Measurements from ENCODE around the gene LMOD3. TPM values are rescaled to one million over a fixed set of nuclear protein-coding genes. Genes with fewer than 3 reads are reported as not detected.

LMOD3 gene
- polyA plus RNA-seq, 3 donors from 2014 or later: 0.08 to 0.13 TPM; not detected in 1

DNA sequence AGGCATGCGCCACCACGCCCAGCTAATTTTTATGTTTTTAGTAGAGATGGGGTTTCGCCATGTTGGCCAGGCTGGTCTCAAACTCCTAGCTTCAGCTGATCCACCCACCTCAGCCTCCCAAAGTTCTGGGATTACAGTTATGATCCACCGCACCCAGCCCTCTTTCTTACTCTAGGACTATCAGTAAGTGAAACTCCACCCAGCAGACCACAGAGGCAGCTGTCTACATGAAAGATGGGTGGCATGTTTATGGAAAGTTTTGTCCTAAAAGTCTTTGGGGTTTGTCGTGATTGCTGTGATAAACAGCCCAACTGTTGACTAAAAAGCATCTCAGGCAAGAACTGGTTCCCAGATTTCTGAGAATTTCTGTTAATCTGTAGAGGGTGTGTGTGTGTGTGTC lies 26.8 kb downstream of the LMOD3 start:
- no peaks in the 10 kb centered on the region for H3K9me3 Mint-ChIP-seq
- peaks cover 85 to 92% of the 10 kb centered on the region in 2 donors for H3K4me1 Mint-ChIP-seq
- H3K4me3 Mint-ChIP-seq: peak overlapping the region; percentile 61 to 75 (median 70)
- H3K27me3 Mint-ChIP-seq (ENCODE audit: low read depth in 3 of 3): peaks cover 0 to 2% (median 2%) of the 10 kb centered on the region in 3 donors
- H3K27ac Mint-ChIP-seq: peak overlapping the region; percentile 74 to 93 (median 90)
- H3K36me3 Mint-ChIP-seq: peaks cover 0 to 17% (median 4%) of the 10 kb centered on the region in 3 donors
- DNase-seq: no peak

DNA sequence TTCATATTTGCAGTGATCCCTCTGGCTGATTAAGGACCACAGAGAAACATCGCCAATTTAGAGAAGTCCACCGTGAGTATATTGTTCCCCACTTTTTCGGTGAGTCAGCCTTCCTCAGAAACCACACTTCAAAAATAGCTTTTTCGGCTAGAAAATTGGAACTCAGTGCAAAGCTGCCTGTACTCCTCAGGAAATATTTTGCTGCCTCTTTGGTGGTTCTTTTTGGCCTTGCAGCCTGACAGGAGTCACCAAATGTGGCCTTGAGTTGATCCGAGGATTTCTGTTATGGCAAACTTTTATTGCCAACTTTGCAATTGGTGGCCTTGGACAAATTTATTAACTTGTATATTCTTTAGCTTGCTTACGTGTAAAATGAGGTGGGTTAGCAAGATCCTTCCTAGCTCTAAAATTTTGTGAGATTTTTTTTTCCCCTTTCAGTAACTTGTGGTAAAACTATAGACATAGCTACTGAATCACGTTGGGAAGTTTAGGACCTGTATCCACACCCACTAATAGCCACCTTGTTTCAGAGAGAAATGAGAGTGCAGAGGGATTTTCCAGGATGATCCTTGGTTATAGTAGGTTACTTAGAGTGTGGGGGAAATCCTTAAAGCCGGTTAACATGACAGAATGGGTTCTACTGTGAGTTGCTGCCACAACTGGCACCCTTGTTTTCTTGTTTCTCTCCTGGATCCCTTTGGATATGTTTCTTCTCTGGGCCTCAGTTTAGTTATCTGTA lies 27.8 kb downstream of the LMOD3 start:
- H3K36me3 Mint-ChIP-seq: peaks cover 0 to 16% (median 0%) of the 10 kb centered on the region in 3 donors
- H3K27me3 Mint-ChIP-seq (ENCODE audit: low read depth in 3 of 3): peaks cover 0 to 2% (median 2%) of the 10 kb centered on the region in 3 donors
- peaks cover 87 to 92% of the 10 kb centered on the region in 2 donors for H3K4me1 Mint-ChIP-seq
- no peak for DNase-seq
- peak overlapping the region; percentile 89 to 97 (median 95) for H3K27ac Mint-ChIP-seq
- H3K4me3 Mint-ChIP-seq: peak overlapping the region; percentile 40 to 83 (median 78)
- no peaks in the 10 kb centered on the region for H3K9me3 Mint-ChIP-seq

DNA sequence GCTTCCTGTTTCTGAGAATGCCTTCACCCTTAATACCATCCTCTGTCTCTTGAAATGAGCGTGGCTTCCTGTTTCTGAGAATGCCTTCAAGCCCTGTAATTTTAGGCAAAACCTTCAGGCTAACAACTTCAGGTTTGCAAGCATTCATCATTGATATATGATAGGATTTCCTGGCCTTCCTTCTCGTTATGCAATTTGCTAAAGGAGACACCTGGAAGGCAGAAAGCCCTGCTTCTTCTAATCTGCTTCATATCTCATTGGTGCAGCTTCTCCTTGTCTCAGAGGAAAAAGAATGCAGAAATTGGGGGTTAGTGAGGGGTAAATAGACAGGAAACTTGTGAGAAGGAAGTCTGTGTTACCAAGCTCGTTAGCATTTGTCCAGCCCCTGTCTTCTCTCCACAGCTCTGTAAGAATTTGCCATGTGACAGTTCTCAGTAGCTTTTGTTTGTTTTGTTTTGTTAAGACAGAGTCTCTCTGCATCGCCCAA lies 30.3 kb downstream of the LMOD3 start:
- peak; percentile 42 to 53 (median 47) for DNase-seq
- Mint-ChIP-seq H3K4me1 (peaks cover 95 to 98% of the 10 kb centered on the region in 2 donors), H3K27ac (peak overlapping the region; percentile 89 to 97 (median 95)), H3K27me3 (ENCODE audit: low read depth in 3 of 3) (peaks cover 0 to 2% (median 2%) of the 10 kb centered on the region in 3 donors), H3K4me3 (peak overlapping the region; percentile 73 to 85 (median 83)), H3K36me3 (peaks cover 0 to 10% (median 0%) of the 10 kb centered on the region in 3 donors), H3K9me3 (no peaks in the 10 kb centered on the region)

DNA sequence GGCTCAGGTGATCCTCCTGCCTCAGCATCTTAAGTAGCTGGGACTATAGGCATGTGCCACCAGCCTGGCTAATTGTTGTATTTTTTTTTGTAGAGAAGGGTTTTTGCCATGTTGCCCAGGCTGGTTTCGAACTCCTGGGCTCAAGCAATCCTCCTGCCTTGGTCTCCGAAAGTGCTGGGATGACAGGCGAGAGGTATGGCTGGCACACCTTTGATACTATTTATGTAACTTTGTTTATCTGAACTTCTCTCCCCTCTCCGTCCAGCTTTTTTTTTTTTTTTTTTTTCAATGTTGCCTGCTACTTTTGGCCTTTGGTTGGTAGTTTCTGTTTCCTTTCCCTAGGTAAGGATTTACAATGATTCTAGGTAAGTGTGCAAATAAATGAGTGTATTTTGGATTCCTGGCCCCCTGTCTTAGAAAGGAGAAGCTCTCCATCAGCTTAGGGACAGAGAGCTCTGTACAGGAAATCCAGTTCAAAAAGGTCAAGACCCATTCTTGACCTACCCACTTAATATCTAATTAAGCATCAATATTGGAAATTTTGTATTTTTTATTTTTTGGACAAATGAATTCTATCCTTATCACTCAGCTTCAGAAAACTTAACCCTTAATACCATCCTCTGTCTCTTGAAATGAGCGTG lies 30.9 kb downstream of the LMOD3 start:
- Mint-ChIP-seq H3K27ac (peak overlapping the region; percentile 89 to 97 (median 95)), H3K4me3 (peak overlapping the region; percentile 73 to 85 (median 83)), H3K9me3 (no peaks in the 10 kb centered on the region), H3K36me3 (peaks cover 0 to 10% (median 0%) of the 10 kb centered on the region in 3 donors), H3K27me3 (ENCODE audit: low read depth in 3 of 3) (peaks cover 0 to 2% (median 2%) of the 10 kb centered on the region in 3 donors), H3K4me1 (peaks cover 91 to 95% of the 10 kb centered on the region in 2 donors)
- no peak for DNase-seq

DNA sequence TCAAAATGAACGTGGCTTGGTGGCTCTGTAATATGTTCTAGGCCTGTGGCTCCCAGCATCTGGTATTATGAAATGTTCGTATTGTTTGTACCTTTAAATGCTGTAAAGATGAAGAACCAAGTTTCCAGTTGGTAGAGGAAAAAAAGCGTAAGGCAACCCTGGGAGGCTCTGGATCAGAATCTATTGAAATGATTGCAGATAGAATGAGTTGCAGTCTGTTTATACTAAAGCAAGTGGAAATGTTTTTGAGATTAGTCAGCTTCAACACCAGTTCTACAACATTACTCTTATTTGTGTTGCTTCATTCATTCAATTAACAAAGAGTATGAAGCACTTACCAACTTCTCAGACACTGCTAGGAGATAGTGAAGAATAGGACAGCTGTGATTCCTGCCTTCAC lies 32.4 kb downstream of the LMOD3 start:
- DNase-seq: no peak
- H3K36me3 Mint-ChIP-seq: peaks cover 0 to 10% (median 4%) of the 10 kb centered on the region in 3 donors
- no peaks in the 10 kb centered on the region for H3K9me3 Mint-ChIP-seq
- peak overlapping the region in 3 of 5 donors; percentile 8 to 60 (median 27) for H3K4me3 Mint-ChIP-seq
- H3K27me3 Mint-ChIP-seq (ENCODE audit: low read depth in 3 of 3): peaks cover 0 to 6% (median 2%) of the 10 kb centered on the region in 3 donors
- H3K4me1 Mint-ChIP-seq: peaks cover 85 to 89% of the 10 kb centered on the region in 2 donors
- peak overlapping the region; percentile 80 to 89 (median 86) for H3K27ac Mint-ChIP-seq

DNA sequence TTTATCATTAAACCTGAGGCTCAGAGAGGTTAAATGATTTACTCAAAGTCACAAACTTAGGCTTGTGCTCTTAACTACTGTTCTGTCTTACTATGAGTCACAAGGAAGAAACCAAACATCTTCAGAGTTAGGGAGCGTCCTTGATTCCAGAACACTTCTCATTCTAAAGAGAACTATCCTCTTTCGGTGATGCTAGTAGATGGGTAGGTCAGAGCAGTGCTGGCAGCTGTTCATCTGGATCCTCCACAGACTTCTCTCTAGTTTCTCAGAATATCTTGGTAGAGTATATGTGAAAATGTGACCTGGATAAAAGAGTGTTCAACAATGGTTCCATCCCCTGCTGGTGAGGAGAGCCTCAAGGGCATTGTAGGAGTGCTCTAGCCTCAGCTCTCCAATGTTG lies 34.3 kb downstream of the LMOD3 start:
- H3K4me1 Mint-ChIP-seq: peaks cover 83 to 89% of the 10 kb centered on the region in 2 donors
- H3K4me3 Mint-ChIP-seq: peak overlapping the region; percentile 36 to 79 (median 58)
- H3K27me3 Mint-ChIP-seq (ENCODE audit: low read depth in 3 of 3): peaks cover 0 to 6% (median 4%) of the 10 kb centered on the region in 3 donors
- peaks cover 0 to 10% (median 4%) of the 10 kb centered on the region in 3 donors for H3K36me3 Mint-ChIP-seq
- H3K9me3 Mint-ChIP-seq: no peaks in the 10 kb centered on the region
- no peak for DNase-seq
- peak overlapping the region; percentile 12 to 89 (median 78) for H3K27ac Mint-ChIP-seq

DNA sequence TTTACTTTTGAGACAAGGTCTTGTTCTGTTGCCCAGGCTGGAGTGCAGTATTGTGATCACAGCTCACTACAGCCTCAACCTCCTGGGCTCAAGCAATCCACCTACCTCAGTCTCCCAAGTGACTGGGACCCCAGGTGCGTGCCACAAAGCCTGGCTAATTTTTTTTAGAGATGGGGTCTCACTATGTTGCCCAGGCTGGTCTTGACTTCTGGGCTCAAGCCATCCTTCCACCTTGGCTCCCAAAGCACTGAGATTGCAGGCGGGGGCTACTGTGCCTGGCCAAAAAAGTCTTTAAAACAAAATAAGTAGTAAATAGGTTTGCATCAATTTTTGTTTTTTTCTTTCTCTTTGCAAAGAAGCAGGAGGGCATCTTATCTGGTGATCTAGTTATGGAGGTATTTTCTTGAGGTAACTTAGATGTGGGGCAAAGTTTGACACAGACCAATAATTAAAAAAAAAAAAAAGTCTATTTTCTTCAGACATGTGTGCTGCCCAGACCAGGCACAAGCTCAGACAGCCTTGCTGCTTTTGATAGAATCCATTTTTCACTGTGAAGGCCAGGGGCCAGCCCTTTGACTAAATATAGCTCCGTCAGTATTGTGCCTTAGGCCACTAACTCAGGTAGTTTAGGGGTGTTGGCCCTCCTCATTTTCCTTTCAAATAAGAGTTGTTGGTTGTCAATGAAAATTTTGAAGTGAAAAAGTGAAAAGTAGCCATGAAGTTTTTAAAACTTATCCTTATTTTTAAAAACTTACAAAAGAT lies 35.2 kb downstream of the LMOD3 start:
- H3K4me3 Mint-ChIP-seq: peak overlapping the region; percentile 52 to 79 (median 66)
- H3K27ac Mint-ChIP-seq: peak overlapping the region in 5 of 6 donors; percentile 43 to 89 (median 76)
- H3K27me3 Mint-ChIP-seq (ENCODE audit: low read depth in 3 of 3): peaks cover 0 to 5% (median 4%) of the 10 kb centered on the region in 3 donors
- H3K9me3 Mint-ChIP-seq: no peaks in the 10 kb centered on the region
- H3K36me3 Mint-ChIP-seq: peaks cover 0 to 10% (median 4%) of the 10 kb centered on the region in 3 donors
- H3K4me1 Mint-ChIP-seq: peaks cover 84 to 89% of the 10 kb centered on the region in 2 donors
- no peak for DNase-seq

DNA sequence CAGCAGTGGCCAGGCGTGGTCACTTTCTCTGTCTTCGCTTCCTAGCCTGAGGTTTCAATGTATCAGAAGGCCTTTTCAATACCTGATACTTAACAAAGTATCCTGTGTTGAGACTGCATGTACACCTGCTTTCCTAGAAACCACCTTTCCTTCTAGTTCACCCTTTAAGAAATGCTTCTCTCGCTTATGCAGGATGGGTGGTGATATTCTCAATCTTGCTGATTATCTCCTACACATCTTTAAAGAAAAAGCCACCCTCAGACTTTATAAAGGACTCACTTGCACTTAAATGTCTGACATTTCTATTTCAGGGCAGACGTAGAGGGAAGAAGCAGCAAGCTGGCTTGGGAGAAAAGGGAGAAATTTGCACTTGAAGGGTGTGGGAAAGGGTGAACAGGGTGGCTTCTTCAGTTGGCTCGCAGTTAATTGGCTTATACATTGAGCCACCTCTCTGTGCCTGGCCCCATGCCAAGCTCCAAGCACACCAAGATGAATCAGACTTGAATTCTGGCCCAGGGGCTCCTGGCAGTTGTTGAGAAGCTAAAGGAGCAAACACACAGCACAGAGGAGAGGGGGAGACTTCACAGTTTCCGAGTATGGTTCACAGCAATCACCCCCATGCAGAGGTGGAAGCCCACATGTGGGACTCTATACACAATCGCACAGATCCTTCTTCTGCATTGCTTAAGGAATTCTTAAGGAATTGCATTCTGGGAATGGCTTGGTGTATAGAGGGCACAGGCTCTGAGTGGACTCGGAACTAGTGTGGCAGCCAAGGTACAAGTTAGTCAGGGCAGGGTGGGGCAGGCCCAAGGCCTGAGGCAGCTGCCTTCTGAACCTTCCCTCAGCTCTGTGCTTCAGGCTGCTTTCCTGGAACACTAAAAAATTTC lies 36.3 kb downstream of the LMOD3 start:
- Mint-ChIP-seq H3K27ac (peak overlapping the region; percentile 94 to 99 (median 95)), H3K27me3 (ENCODE audit: low read depth in 3 of 3) (peaks cover 0 to 4% (median 4%) of the 10 kb centered on the region in 3 donors), H3K36me3 (peaks cover 0 to 6% (median 4%) of the 10 kb centered on the region in 3 donors), H3K4me3 (peak overlapping the region; percentile 89 to 98 (median 96)), H3K4me1 (peaks cover 84 to 90% of the 10 kb centered on the region in 2 donors), H3K9me3 (no peaks in the 10 kb centered on the region)
- peak in 2 of 3 donors; percentile 21 to 45 for DNase-seq

DNA sequence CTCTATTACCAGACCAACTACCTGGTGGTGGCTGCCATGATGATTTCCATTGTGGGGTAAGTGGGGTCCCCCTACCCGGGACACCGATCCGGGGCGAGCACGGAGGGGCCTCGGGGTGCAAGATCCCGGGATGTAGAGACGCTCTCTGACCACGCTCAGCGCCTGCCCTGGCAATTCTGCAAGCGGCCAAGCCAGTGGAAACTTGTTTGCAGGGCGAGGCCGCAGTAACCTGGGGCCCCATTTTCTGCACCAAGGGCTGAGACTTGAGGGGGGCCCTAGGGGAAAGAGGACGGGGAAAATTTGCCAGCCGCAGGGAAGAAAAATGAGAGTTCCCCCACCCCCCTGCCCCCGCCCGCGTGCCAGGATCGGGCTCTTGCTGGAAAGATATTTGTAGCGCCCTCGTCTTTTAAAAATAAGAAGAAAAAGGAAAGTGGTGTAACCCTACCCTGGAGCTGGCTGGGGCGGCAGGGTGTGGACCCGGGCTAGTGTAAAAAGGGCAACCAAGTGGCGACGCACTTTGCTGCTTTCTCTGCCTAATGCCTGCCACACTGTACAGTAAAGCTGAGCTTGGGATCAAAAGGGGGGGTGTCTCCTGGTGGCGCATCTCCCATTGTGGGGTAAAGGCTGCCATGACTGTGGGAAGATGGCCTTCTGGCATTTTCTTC lies 37.1 kb downstream of the LMOD3 start:
- H3K4me3 Mint-ChIP-seq: peak overlapping the region; percentile 89 to 98 (median 96)
- peak overlapping the region; percentile 94 to 99 (median 95) for H3K27ac Mint-ChIP-seq
- peaks cover 0 to 4% (median 4%) of the 10 kb centered on the region in 3 donors for H3K27me3 Mint-ChIP-seq (ENCODE audit: low read depth in 3 of 3)
- peaks cover 85 to 90% of the 10 kb centered on the region in 2 donors for H3K4me1 Mint-ChIP-seq
- no peaks in the 10 kb centered on the region for H3K9me3 Mint-ChIP-seq
- DNase-seq: peak in 1 of 3 donors; percentile 31
- H3K36me3 Mint-ChIP-seq: peaks cover 0 to 6% (median 4%) of the 10 kb centered on the region in 3 donors

DNA sequence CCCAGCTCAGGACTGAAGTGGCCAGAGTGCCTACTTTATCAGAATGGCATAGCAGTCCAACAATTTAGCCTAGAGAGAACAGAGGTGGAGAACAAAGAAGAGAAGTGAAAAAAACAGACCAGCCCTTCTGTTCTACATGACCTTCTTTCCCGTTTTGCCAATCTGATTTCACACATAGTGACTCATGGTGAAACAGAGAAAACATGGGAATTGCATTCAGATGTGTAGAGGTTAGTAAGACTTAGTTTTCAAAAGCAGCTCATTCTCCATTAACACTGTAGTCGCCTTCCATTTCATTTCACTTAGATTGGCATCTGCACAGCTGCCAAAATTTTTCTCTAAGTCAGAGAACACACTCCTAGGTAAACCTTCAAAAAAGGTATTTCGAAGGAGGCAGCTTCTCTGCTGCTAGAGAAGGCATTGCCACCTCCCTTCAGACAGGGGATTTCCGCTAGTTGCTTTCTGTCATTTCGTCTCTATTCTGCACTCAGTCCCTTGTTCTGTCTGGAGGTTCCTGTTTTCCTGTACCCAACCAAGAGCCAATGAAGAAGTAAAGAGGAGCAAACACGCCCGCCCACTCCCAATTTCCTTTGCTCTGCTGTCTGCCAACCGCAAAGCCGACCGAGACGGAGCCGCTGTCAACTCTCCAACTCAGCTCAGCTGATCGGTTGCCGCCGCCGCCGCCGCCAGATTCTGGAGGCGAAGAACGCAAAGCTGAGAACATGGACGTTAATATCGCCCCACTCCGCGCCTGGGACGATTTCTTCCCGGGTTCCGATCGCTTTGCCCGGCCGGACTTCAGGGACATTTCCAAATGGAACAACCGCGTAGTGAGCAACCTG lies 37.8 kb downstream of the LMOD3 start, which contains the start of gene ARL6IP5:
Gene ARL6IP5 (plus strand): TSS at position 612 of the 842 bp plus-strand sequence. CDS start 111 bp downstream, at position 723.
- Mint-ChIP-seq H3K4me1 (peaks cover 80 to 86% of the 10 kb centered on the region in 2 donors), H3K27ac (peak within 1 kb of the TSS; percentile 94 to 99 (median 95)), H3K4me3 (peak within 1 kb of the TSS; percentile 89 to 98 (median 96)), H3K36me3 (peaks cover 0 to 4% (median under 1%) of the 10 kb centered on the region in 3 donors), H3K27me3 (ENCODE audit: low read depth in 3 of 3) (peaks cover 0 to 4% (median 4%) of the 10 kb centered on the region in 3 donors), H3K9me3 (no peaks in the 10 kb centered on the region)
- peak; percentile 82 to 84 (median 83) for DNase-seq

DNA sequence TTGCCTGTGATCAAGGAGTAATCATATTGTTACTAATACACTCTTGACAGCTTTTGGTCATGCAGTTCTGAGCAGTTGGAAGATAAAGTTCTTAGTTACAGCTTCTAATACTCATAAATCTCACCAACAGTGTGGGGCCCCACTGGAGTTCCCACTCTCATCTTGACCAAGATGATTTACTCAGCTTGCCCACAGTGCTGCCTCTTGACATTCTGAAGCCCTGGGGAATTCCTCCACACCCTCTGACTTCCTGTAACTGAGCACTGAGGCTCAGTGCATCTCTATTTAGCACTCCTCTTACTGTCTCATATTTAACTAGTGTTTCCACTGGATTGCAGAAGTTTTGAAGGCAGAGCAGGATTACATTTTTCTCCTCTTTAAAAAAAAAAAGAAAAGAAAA lies 39.6 kb downstream of the LMOD3 start:
- Mint-ChIP-seq H3K36me3 (peaks cover 0 to 4% (median 0%) of the 10 kb centered on the region in 3 donors), H3K27ac (peak overlapping the region; percentile 94 to 99 (median 96)), H3K4me1 (peaks cover 78 to 86% of the 10 kb centered on the region in 2 donors)

More for the DNA sequence above, 39.6 kb downstream of the LMOD3 start:
- H3K4me3 Mint-ChIP-seq: peak overlapping the region; percentile 73 to 98 (median 96)
- H3K27me3 Mint-ChIP-seq (ENCODE audit: low read depth in 3 of 3): peaks cover 0 to 4% (median 4%) of the 10 kb centered on the region in 3 donors
- peak; percentile 58 to 70 (median 59) for DNase-seq
- H3K9me3 Mint-ChIP-seq: no peaks in the 10 kb centered on the region
